H54 (cell line): Measurements from ENCODE around the gene ZNF268.

Experiments used
- DNase-seq: peaks from one replicate; pipeline ENCODE4 v3.0.0; 2011; ENCODE audit warnings: low spot score, mixed read lengths; ENCODE audit not compliant: insufficient read length
- FAIRE-seq: peaks from 3 replicates; lab custom pipeline; 2011; peaks lifted over from hg19 to GRCh38; lab: Jason Lieb, UNC
- POLR2A ChIP-seq: IDR thresholded peaks from 2 replicates; pipeline ENCODE4 v1.6.1; 2011; ENCODE audit warnings: low read depth, mild to moderate bottlenecking, low read length

Gene ZNF268

DNA sequence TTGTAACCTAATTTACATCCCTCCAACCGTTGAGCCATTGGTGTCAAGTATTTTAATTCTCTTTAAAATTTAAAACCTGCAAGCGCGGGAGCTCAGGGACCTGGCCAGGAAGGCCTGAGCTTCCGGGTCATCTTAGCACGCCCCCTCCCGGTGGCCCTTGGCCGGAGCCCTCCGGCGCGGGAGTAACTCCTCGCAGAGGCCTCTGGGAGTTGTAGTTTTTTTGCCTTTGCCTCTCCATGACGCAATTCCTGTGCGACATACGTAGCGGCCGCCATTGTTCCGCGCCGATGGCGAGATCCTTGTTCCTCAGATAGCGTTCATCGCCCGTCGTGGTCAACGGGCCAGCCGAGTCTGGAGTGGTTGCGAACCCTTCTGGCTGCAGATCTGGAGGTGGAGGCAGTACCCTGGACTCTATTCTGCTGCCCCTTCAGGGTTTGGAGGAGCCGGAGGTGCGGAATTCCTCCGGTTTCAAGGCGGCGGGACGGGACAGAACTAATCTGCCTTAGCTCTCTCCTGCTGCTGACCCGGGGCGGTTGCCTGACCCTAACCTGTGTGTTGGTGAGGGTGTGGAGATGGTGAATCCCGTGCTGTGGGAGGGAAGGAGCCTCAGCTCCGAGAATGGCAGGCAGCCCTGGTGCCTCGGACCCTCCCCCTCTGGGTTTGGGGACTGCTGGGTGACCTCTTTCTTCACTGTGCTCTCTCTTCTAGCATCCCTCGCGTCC is at the start of gene ZNF268:
Gene ZNF268, plus strand, starts transcription at position 258 of the 722 bp plus-strand sequence. CDS start 503 bp downstream, outside the sequence.
- peak; percentile 34; the same call in 1 of the 2 replicates for TF ChIP-seq POLR2A
- peak; percentile 85 for FAIRE-seq
- DNase-seq = peak; percentile 85

GRCh38 chr12:133135747-133136146 is 45.5 kb upstream of the ZNF268 start:
- no peak for FAIRE-seq
- TF ChIP-seq POLR2A = no peak

GRCh38 chr12:133145981-133146380 is 35.3 kb upstream of the ZNF268 start:
- TF ChIP-seq POLR2A = no peak
- FAIRE-seq = no peak
- no peak for DNase-seq

More at GRCh38 chr12:133135747-133136146, 45.5 kb upstream of the ZNF268 start:
- no peak for DNase-seq

DNA sequence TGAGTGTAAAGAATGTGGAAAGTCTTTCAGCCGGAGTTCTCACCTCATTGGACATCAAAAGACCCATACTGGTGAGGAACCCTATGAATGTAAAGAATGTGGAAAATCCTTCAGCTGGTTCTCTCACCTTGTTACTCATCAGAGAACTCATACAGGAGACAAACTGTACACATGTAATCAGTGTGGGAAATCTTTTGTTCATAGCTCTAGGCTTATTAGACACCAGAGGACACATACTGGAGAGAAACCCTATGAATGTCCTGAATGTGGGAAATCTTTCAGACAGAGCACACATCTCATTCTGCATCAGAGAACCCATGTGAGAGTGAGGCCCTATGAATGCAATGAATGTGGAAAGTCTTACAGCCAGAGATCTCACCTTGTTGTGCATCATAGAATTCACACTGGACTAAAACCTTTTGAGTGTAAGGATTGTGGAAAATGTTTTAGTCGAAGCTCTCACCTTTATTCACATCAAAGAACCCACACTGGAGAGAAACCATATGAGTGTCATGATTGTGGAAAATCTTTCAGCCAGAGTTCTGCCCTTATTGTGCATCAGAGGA is 25.1 kb upstream of the ZNF268 start:
- no peak for DNase-seq
- FAIRE-seq = no peak
- no peak for TF ChIP-seq POLR2A

DNA sequence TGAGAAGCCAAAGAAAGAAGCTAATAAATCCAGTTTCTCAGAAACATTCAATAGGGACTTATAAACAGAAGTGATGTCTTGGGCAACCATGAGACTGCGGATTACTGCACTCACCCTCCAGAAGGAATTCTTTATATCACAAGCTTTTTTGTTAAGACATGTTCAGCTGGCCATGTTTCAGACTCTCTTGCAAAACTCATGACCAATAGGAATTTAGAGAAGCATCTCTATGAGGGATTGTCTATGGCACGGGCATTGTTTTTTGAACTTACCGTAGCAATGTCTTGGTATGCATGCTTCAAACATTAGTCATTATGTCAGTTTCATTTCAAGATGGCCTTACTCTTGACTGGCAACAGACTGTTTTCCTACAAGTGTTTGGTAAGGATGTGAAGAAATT is 15.5 kb upstream of the ZNF268 start:
- DNase-seq (peak; percentile 6), FAIRE-seq (no peak)
- TF ChIP-seq POLR2A = no peak

DNA sequence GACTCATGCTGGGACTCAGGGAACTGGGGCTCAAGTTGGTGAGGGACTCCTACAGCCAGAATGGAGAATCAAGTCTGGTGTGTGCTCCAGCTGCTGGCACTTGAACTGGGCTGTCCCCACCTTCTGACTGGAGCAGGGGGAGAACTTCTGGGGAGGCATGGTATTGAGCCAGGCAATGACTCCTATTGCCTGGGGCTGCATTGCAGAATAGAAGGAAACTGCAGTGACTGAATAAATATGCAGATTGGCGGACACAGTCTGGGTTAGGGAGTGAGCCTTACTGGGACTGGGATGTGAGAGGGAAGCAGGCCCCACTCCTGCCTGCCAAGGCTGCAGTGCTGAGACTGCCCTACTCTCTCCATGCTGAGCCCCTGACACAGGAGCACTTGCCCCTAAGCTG is 8.8 kb upstream of the ZNF268 start:
- no peak for FAIRE-seq
- no peak for DNase-seq
- TF ChIP-seq POLR2A = no peak

DNA sequence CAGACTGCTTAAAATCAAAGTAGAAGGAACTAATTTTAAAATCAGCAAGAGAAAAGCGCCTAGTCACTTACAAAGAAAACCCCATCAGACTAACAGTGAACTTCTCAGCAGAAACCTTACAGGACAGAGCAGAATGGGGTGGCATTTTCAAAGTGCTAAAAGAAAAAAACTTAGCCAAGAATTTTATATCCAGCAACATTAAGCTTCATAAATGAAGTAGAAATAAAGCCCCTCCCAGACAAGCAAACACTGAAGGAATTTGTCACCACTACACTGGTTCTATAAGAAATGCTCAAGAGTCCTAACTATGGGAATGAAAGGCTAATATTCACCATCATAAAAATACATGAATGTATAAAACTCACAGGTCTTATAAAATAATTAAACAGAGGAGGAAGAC is 6.4 kb upstream of the ZNF268 start:
- FAIRE-seq = no peak
- DNase-seq = no peak
- no peak for TF ChIP-seq POLR2A

DNA sequence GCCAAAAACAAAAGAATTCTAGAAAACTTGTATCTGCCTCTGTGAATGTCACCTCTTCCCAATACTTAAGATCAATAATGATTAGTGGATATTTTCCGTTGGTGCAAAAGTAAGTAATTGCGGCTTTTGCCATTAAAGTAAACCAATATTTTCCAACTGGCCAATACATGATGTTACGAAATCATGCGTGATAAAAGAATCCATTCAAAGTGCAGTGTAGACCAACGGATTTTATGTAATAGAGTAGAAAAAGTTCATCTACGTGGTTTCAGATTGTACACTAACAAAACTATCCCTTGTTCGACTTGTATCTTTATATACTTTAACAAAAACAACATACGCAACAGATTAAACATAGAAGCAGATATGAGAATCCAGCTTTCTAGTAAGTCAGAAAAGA is 626 bp upstream of the ZNF268 start:
- FAIRE-seq (no peak), DNase-seq (no peak)
- TF ChIP-seq POLR2A = no peak

DNA sequence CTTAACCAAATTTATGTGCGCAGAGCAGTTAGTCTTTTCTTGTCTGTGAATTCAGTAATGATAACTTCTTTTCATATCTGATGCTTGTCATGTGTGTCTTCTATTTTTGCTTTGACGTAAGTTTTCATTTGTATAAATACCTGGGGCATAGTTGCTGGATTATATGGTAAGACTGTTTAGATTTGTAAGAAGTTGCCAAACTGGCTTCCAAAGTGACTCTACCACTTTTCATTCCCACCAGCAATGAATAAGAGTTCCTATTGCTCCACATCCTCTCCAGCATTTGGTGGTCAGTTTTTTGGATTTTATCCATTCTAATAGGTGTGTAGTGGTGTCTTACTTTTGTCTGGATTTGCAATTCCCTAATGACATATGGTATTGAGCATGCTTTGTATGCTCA is 8.9 kb downstream of the ZNF268 start:
- no peak for DNase-seq
- no peak for FAIRE-seq
- no peak for TF ChIP-seq POLR2A

DNA sequence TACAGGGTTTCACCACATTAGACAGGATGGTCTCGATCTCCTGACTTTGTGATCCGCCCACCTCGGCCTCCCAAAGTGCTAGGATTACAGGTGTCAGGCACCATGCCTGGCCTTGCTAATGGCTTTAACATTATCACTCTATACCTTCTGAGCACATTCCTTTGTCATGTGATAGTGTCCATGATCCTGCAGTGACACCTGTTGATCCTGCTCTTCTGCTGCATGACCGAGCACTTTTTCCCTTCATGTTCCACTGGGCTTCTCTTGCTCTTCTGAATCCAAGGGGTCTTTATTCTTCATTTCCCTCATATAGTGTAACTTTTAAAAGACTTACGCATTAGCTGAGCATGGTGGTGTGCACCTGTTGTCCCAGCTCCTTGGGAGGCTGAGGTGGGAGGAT is 11.6 kb downstream of the ZNF268 start:
- no peak for FAIRE-seq
- no peak for TF ChIP-seq POLR2A
- DNase-seq = no peak

DNA sequence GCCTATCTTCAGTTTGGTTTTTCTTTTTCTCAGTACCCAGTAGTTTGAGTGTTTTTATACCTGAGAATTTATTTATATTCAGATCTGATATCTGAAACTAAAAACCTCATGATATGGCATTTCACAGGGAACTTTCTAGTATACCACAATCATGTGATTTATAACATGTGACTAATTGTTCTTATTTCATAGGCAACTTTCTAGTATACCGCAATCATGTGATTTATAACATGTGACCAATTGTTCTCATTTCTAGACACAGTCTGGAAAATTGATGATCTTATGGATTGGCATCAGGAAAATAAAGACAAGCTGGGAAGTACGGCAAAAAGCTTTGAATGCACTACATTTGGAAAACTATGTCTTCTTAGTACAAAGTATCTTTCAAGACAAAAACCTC is 20.6 kb downstream of the ZNF268 start:
- TF ChIP-seq POLR2A = no peak
- no peak for DNase-seq
- FAIRE-seq = no peak

GRCh38 chr12:133202493-133203343 is 21.4 kb downstream of the ZNF268 start:
- DNase-seq (no peak), FAIRE-seq (no peak)
- TF ChIP-seq POLR2A = no peak

GRCh38 chr12:133203344-133204263 is 22.3 kb downstream of the ZNF268 start:
- DNase-seq = no peak
- FAIRE-seq = no peak
- TF ChIP-seq POLR2A = no peak
